SK-N-MC (cell line): ENCODE measurements around the gene BLM.

ENCODE experiments used
- EZH2 ChIP-seq: fragments of 200-600 bp; sonication (generic); IDR thresholded peaks from one replicate; pipeline ENCODE4 v1.6.1; 2017; ENCODE audit warnings: antibody characterized with exemption
- FOXP2 ChIP-seq: optimal IDR thresholded peaks from 2 replicates; pipeline ENCODE3; 2011; ENCODE audit warnings: mild to moderate bottlenecking, moderate library complexity; ENCODE audit not compliant: insufficient read depth; ENCODE audit errors: extremely low read length, control extremely low read depth
- POLR2AphosphoS5 ChIP-seq: IDR thresholded peaks from 2 replicates; pipeline ENCODE4 v1.6.1; 2012; ENCODE audit warnings: mild to moderate bottlenecking, low read depth, low read length, borderline replicate concordance

GRCh38 chr15:90838544-90838943 lies 121.4 kb downstream of the BLM start:
- TF ChIP-seq POLR2AphosphoS5 (no peak), EZH2 (no peak), FOXP2 (no peak)
